Measurements from ENCODE around the gene BOK. TPM values are rescaled to one million over a fixed set of nuclear protein-coding genes. Genes with fewer than 3 reads are reported as not detected.

Gene BOK
- total RNA-seq, 4 donors from 2014 or later: 49.6 to 81.6 (median 71.4) TPM

DNA sequence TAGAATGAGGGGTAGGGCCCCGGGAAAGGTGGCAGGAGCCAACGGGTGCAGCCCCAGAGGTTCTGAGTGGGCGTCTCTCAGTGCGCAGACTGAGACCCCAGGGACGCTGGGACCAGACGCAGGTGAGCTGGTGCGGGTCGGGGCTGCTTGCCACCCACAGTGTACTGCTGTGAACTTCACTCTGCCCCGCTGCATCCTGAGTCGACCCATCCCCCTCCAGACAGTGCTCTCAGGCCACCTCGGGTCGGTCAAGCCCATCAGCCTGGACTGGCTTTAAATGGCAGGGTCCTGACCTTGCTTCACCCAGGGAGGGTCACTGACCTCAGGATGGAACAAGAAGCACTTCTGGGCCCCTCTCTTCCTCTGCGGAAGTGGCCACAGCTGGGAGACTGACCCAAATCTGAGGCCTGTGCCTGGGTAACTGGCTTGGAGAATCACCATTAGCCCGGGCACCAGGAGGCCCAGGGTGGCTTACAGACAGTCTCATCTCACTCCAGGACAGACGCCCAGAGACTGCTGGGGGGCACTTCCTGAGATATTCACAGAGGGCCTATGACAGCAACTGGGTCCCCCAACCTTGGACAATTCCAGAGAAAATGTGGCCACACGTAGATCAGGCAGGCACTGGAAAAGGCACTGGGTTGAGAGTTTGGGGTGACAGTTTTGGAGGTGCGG is 23.7 kb upstream of the BOK start:
- Histone ChIP-seq H3K27me3 (peaks cover 0 to 2% of the 10 kb centered on the region in 2 donors), H3K4me3 (no peak overlapping the region), H3K36me3 (no peaks in the 10 kb centered on the region), H3K9me3 (no peaks in the 10 kb centered on the region), H3K27ac (no peak overlapping the region), H3K4me1 (no peaks in the 10 kb centered on the region)
- no peak for TF ChIP-seq EP300 (IDR thresholded peaks at IDR 0.05)
- no peak for TF ChIP-seq POLR2A (IDR thresholded peaks at IDR 0.05)
- TF ChIP-seq, protein P1, sequence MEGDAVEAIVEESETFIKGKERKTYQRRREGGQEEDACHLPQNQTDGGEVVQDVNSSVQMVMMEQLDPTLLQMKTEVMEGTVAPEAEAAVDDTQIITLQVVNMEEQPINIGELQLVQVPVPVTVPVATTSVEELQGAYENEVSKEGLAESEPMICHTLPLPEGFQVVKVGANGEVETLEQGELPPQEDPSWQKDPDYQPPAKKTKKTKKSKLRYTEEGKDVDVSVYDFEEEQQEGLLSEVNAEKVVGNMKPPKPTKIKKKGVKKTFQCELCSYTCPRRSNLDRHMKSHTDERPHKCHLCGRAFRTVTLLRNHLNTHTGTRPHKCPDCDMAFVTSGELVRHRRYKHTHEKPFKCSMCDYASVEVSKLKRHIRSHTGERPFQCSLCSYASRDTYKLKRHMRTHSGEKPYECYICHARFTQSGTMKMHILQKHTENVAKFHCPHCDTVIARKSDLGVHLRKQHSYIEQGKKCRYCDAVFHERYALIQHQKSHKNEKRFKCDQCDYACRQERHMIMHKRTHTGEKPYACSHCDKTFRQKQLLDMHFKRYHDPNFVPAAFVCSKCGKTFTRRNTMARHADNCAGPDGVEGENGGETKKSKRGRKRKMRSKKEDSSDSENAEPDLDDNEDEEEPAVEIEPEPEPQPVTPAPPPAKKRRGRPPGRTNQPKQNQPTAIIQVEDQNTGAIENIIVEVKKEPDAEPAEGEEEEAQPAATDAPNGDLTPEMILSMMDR (IDR thresholded peaks at IDR 0.05): no peak
- no peak for DNase-seq (ENCODE audit: low spot score in 2 of 2)
- WGBS, 2 donors: 66 to 70% methylated on average over 9 to 15 of the region's 17 CpGs

DNA sequence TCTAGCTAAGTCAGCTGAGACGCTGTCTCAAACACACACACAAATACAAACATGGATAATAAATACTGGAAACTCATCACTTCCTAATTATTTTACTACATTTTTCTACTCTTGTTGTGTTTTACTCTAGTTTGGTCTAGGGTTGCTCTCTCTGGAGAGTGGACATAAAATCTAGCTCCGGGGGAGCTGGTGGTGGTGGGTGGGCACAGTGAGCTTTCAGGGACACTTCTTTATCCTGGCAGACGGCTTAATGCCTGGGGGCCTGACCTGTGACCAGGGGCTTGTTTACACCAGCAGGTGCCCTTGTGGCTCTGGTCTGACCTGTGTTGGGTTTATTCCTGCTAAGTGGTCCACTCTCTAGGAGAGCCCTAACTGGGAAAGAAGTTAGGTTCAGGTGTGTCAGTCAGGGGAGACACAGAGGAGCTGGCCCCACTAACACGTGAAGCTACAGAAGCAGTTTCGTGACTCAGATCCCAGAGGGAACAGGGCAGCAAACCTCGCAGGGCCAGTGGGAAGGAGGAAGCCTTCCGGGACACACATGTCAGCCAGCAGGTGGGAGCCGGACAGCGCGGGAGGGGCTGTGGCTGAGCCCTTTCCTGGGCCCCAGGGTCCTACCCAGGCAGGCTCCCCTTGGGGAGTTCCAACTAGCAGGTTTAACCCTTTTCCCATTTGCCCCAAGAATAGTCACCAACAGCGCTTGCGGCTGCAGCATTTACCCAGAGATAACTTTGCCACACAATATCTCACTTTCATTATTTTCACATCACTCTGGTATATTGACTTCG is 22.5 kb upstream of the BOK start:
- no peak for DNase-seq (ENCODE audit: low spot score in 2 of 2)
- Histone ChIP-seq H3K4me3 (no peak overlapping the region), H3K4me1 (peaks cover 0 to 10% (median under 1%) of the 10 kb centered on the region in 4 donors), H3K27ac (no peak overlapping the region), H3K27me3 (peaks cover 0 to 9% of the 10 kb centered on the region in 2 donors), H3K9me3 (no peaks in the 10 kb centered on the region), H3K36me3 (no peaks in the 10 kb centered on the region)
- WGBS, 2 donors: 62% methylated on average over 10 to 13 of the region's 13 CpGs
- TF ChIP-seq, protein P1 (IDR thresholded peaks at IDR 0.05): no peak
- TF ChIP-seq POLR2A (IDR thresholded peaks at IDR 0.05): no peak
- no peak for TF ChIP-seq EP300 (IDR thresholded peaks at IDR 0.05)

DNA sequence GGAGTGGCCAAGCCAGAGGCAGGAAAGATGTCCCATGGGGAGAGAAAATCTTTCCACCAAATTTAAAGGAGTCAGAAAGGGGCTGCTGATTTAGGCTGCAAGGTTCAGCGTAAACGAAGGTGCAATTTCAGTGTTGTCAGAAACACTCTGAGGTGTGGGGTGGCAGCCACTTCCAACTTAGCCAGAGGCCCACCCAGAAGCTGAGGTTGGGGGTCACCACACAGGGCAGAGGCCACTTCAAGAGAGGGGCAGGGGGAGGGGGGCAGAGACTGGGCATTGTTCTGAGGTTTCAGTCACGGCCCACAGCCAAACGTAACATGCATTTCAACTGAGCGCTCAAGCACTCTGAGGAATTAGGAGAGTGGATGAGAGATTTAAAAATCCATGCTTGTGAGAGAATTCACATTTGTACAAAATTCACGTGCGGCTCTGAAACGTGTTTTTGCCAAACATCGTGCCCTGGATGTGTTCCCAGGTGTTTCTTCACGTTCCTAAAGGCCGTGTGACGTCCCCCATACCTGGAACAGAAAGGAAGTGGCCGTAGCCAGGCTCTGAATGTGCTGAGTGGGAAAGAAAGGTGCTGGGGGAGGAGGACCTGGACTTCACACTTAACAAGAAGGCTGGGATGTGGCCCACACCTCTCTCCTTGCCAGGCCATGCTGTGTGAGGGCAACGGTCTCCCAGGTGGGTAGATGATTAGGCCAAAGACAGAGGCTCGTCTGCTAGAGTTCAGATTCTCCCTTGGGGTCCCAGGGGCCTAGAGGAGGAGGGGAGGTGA is 19.5 kb upstream of the BOK start:
- 74 to 76% methylated on average over 15 of the region's 15 CpGs for WGBS, 2 donors
- no peaks in the 10 kb centered on the region for H3K36me3 ChIP-seq
- no peak for DNase-seq (ENCODE audit: low spot score in 2 of 2)
- no peaks in the 10 kb centered on the region for H3K9me3 ChIP-seq
- H3K27me3 ChIP-seq: peaks cover 0 to 34% of the 10 kb centered on the region in 2 donors
- H3K4me1 ChIP-seq: peaks cover 0 to 21% (median 8%) of the 10 kb centered on the region in 4 donors
- no peak overlapping the region for H3K27ac ChIP-seq
- no peak overlapping the region for H3K4me3 ChIP-seq
- TF ChIP-seq EP300 (IDR thresholded peaks at IDR 0.05): no peak
- TF ChIP-seq, protein P1 (IDR thresholded peaks at IDR 0.05): no peak
- TF ChIP-seq POLR2A (IDR thresholded peaks at IDR 0.05): no peak

DNA sequence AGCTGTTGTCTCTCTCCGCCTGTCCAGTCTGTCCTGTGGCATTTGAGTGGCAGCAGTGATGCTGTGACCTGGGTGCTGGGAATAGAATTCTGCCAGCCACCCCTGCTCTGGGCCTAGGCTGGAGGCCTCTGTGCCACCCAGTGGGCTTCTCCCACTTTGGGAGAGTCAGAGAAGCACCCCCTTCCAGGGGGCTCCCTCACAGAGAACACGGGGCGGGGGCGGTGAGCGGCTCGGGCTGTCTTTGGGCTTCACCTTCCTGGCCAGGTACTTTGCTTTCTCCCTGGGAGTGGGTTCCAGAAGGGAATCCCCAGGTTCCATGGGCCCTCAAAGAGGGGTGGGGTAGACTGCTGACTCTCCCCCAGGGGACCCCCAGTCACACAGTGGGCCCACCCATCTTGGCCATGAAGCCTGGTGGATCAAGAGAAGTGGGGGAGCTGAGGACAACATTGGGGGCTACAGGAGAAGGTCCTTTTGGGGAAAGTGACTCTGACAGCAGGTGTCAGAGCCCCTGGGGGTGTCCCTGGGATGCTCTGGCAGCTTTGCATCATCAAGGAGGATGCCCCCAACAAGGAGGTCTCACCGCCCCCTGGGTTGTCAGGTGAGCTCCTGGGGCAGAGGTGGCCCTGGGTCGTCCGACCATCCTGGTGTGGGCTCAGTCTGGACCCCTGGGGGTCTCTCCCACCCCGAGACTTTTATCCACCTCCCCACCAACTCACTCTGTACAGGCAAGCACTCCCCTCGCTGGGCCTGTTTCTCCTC is 18.8 kb upstream of the BOK start:
- Histone ChIP-seq H3K4me3 (no peak overlapping the region), H3K27ac (no peak overlapping the region), H3K27me3 (peaks cover 0 to 34% of the 10 kb centered on the region in 2 donors), H3K4me1 (peaks cover 0 to 21% (median 8%) of the 10 kb centered on the region in 4 donors), H3K9me3 (no peaks in the 10 kb centered on the region), H3K36me3 (no peaks in the 10 kb centered on the region)
- no peak for DNase-seq (ENCODE audit: low spot score in 2 of 2)
- TF ChIP-seq, protein P1 (IDR thresholded peaks at IDR 0.05): no peak
- TF ChIP-seq POLR2A (IDR thresholded peaks at IDR 0.05): no peak
- WGBS, 2 donors: 93 to 98% methylated on average over 9 to 11 of the region's 11 CpGs

Measured in tibial nerve (tissue), 4 donors.